Stimulated activated CD8-positive, alpha-beta memory T cell treated with anti-CD3 and anti-CD28 coated beads, Interleukin-12 subunit alpha, Interleukin-12 subunit beta, amount 100 ng/mL, for 1 hour (primary cell): ENCODE results near the gene SLIT1.
A peak's percentile ranks its signal among the peaks of the same experiment; 100 is the strongest.

Experiments used
- DNase-seq: peaks from one replicate; pipeline ENCODE4 v3.0.0-alpha.2; 2020; ENCODE audit warnings: low read depth

Gene SLIT1

GRCh38 chr10:97200616-97201015 lies 14.9 kb upstream of the SLIT1 start:
- no peak for DNase-seq

GRCh38 chr10:97199152-97199551 lies 13.4 kb upstream of the SLIT1 start:
- DNase-seq = no peak

GRCh38 chr10:97197030-97197500 lies 11.3 kb upstream of the SLIT1 start:
- DNase-seq = no peak

- DNase-seq = peak; percentile 42
Measured at GRCh38 chr10:97196223-97197029, 10.7 kb upstream of the SLIT1 start.

GRCh38 chr10:97195706-97196222 lies 10.0 kb upstream of the SLIT1 start:
- no peak for DNase-seq

GRCh38 chr10:97192952-97193435 lies 7.2 kb upstream of the SLIT1 start:
- no peak for DNase-seq

GRCh38 chr10:97190450-97190849 lies 4.7 kb upstream of the SLIT1 start:
- DNase-seq = no peak

GRCh38 chr10:97188261-97188711 lies 2.5 kb upstream of the SLIT1 start:
- no peak for DNase-seq

- DNase-seq = no peak
Measured at GRCh38 chr10:97186911-97187310, 1.2 kb upstream of the SLIT1 start.

GRCh38 chr10:97184971-97185325 lies 811 bp downstream of the SLIT1 start:
- DNase-seq = no peak

GRCh38 chr10:97183314-97183713 lies 2.4 kb downstream of the SLIT1 start:
- no peak for DNase-seq

GRCh38 chr10:97182288-97182990 lies 3.3 kb downstream of the SLIT1 start:
- no peak for DNase-seq

- no peak for DNase-seq
Measured at GRCh38 chr10:97180986-97181385, 4.8 kb downstream of the SLIT1 start.

GRCh38 chr10:97180363-97180755 lies 5.4 kb downstream of the SLIT1 start:
- DNase-seq = no peak

GRCh38 chr10:97179731-97180362 lies 5.9 kb downstream of the SLIT1 start:
- DNase-seq = no peak

GRCh38 chr10:97179311-97179710 lies 6.4 kb downstream of the SLIT1 start:
- no peak for DNase-seq

- DNase-seq = no peak
Measured at GRCh38 chr10:97178074-97178473, 7.7 kb downstream of the SLIT1 start.

- DNase-seq = no peak
Measured at GRCh38 chr10:97176226-97176625, 9.5 kb downstream of the SLIT1 start.

- no peak for DNase-seq
Measured at GRCh38 chr10:97175586-97175985, 10.2 kb downstream of the SLIT1 start.

- no peak for DNase-seq
Measured at GRCh38 chr10:97174941-97175340, 10.8 kb downstream of the SLIT1 start.

- DNase-seq = no peak
Measured at GRCh38 chr10:97174276-97174775, 11.4 kb downstream of the SLIT1 start.

- no peak for DNase-seq
Measured at GRCh38 chr10:97173036-97173435, 12.7 kb downstream of the SLIT1 start.
